Osteocyte (in vitro differentiated cells): ENCODE measurements around the gene SPTBN1. TPM values are rescaled to one million over a fixed set of nuclear protein-coding genes. Genes with fewer than 3 reads are reported as not detected.

Experiments used
- DNase-seq: peaks from one replicate; pipeline ENCODE4 v3.0.0; 2021; ENCODE audit warnings: mixed read lengths; ENCODE audit not compliant: unreplicated experiment; ENCODE audit errors: extremely low spot score
- H3K27ac Mint-ChIP-seq: one replicate; pipeline ENCODE4 v1.8.0; 2021; ENCODE audit warnings: mild to moderate bottlenecking, mixed read lengths; ENCODE audit not compliant: unreplicated experiment
- H3K27me3 Mint-ChIP-seq: one replicate; pipeline ENCODE4 v1.8.0; 2021; ENCODE audit warnings: mixed read lengths; ENCODE audit not compliant: unreplicated experiment
- H3K36me3 Mint-ChIP-seq: one replicate; pipeline ENCODE4 v1.8.0; 2021; ENCODE audit warnings: mixed read lengths; ENCODE audit not compliant: unreplicated experiment
- H3K4me1 Mint-ChIP-seq: one replicate; pipeline ENCODE4 v1.8.0; 2021; ENCODE audit warnings: mixed read lengths; ENCODE audit not compliant: unreplicated experiment
- H3K4me3 Mint-ChIP-seq: one replicate; pipeline ENCODE4 v1.8.0; 2021; ENCODE audit warnings: mild to moderate bottlenecking, moderate library complexity, mixed read lengths; ENCODE audit not compliant: unreplicated experiment
- H3K9me3 Mint-ChIP-seq: one replicate; pipeline ENCODE4 v1.8.0; 2021; ENCODE audit warnings: mixed read lengths; ENCODE audit not compliant: unreplicated experiment
- CTCF ChIP-seq: fragments of 200-600 bp; sonication (generic); IDR thresholded peaks from 2 replicates; pipeline ENCODE4 v1.5.0; 2021; ENCODE audit warnings: antibody characterized with exemption, mild to moderate bottlenecking, moderate library complexity
- total RNA-seq: library from RNA; stranded (reverse); gene quantifications from 2 replicates; pipeline ENCODE4 v1.2.1, GENCODE V29; 2021

SPTBN1 gene
- total RNA-seq, 1 donor from 2014 or later: 248 TPM

GRCh38 chr2:54478899-54479298, 22.8 kb downstream of the SPTBN1 start:
- Mint-ChIP-seq H3K36me3 (peaks cover 2% of the 10 kb centered on the region), H3K27me3 (no peaks in the 10 kb centered on the region), H3K27ac (no peak overlapping the region), H3K9me3 (no peaks in the 10 kb centered on the region), H3K4me1 (peaks cover 55% of the 10 kb centered on the region), H3K4me3 (no peak overlapping the region)
- no peak for TF ChIP-seq CTCF
- no peak for DNase-seq

GRCh38 chr2:54479424-54479823, 23.3 kb downstream of the SPTBN1 start:
- H3K27ac Mint-ChIP-seq: no peak overlapping the region
- H3K4me1 Mint-ChIP-seq: peaks cover 55% of the 10 kb centered on the region
- TF ChIP-seq CTCF: no peak
- no peak overlapping the region for H3K4me3 Mint-ChIP-seq
- DNase-seq: no peak
- H3K36me3 Mint-ChIP-seq: peaks cover 2% of the 10 kb centered on the region
- H3K9me3 Mint-ChIP-seq: no peaks in the 10 kb centered on the region
- H3K27me3 Mint-ChIP-seq: no peaks in the 10 kb centered on the region

- Mint-ChIP-seq H3K4me3 (no peak overlapping the region), H3K9me3 (no peaks in the 10 kb centered on the region), H3K27me3 (no peaks in the 10 kb centered on the region), H3K27ac (no peak overlapping the region), H3K36me3 (peaks cover 7% of the 10 kb centered on the region), H3K4me1 (peaks cover 56% of the 10 kb centered on the region)
- DNase-seq: no peak
- TF ChIP-seq CTCF: no peak
Measured at GRCh38 chr2:54480025-54480424, 23.9 kb downstream of the SPTBN1 start.

- H3K9me3 Mint-ChIP-seq: no peaks in the 10 kb centered on the region
- H3K27ac Mint-ChIP-seq: peak overlapping the region; percentile 61
- TF ChIP-seq CTCF: no peak
- H3K36me3 Mint-ChIP-seq: peaks cover 10% of the 10 kb centered on the region
- H3K27me3 Mint-ChIP-seq: no peaks in the 10 kb centered on the region
- no peak overlapping the region for H3K4me3 Mint-ChIP-seq
- no peak for DNase-seq
- H3K4me1 Mint-ChIP-seq: peaks cover 51% of the 10 kb centered on the region
Measured at GRCh38 chr2:54481686-54482085, 25.6 kb downstream of the SPTBN1 start.

GRCh38 chr2:54482715-54483114, 26.6 kb downstream of the SPTBN1 start:
- Mint-ChIP-seq H3K9me3 (no peaks in the 10 kb centered on the region), H3K27me3 (no peaks in the 10 kb centered on the region), H3K4me3 (peak overlapping the region; percentile 39), H3K4me1 (peaks cover 41% of the 10 kb centered on the region), H3K27ac (peak overlapping the region; percentile 77), H3K36me3 (peaks cover 10% of the 10 kb centered on the region)
- DNase-seq: no peak
- no peak for TF ChIP-seq CTCF
